ENCODE data around the gene N4BP2.

DNA sequence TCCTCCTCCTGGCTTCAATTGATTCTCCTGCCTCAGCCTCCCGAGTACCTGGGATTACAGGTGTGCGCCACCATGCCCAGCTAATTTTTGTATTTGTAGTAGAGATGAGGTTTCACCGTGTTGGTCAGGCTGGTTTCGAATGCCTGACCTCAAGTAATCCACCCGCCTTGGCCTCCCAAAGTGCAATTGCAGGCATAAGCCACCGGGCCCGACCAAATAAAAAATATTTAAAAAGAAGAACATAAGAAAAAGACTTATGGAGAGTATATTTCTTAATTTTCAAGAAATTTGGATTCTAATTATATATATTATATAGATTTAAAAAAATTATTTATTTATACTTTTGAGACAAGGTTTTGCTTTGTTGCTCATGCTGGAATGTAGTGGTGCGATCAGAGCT lies 29.8 kb downstream of the N4BP2 start:
- no peak for TF ChIP-seq POLR2AphosphoS5 (IDR thresholded peaks at IDR 0.05)
- TF ChIP-seq, protein P1, sequence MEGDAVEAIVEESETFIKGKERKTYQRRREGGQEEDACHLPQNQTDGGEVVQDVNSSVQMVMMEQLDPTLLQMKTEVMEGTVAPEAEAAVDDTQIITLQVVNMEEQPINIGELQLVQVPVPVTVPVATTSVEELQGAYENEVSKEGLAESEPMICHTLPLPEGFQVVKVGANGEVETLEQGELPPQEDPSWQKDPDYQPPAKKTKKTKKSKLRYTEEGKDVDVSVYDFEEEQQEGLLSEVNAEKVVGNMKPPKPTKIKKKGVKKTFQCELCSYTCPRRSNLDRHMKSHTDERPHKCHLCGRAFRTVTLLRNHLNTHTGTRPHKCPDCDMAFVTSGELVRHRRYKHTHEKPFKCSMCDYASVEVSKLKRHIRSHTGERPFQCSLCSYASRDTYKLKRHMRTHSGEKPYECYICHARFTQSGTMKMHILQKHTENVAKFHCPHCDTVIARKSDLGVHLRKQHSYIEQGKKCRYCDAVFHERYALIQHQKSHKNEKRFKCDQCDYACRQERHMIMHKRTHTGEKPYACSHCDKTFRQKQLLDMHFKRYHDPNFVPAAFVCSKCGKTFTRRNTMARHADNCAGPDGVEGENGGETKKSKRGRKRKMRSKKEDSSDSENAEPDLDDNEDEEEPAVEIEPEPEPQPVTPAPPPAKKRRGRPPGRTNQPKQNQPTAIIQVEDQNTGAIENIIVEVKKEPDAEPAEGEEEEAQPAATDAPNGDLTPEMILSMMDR (IDR thresholded peaks at IDR 0.05), result no peak
- TF ChIP-seq POLR2A (IDR thresholded peaks at IDR 0.05), result no peak

Measured in breast epithelium (tissue), 3 donors.